ENCODE results near the gene RNF227. TPM values are rescaled to one million over a fixed set of nuclear protein-coding genes. Genes with fewer than 3 reads are reported as not detected.

The RNF227 gene
- total and polyA plus RNA-seq, 4 donors, result 0.17 to 1.4 (median 0.32) TPM

- TF ChIP-seq, protein P1, sequence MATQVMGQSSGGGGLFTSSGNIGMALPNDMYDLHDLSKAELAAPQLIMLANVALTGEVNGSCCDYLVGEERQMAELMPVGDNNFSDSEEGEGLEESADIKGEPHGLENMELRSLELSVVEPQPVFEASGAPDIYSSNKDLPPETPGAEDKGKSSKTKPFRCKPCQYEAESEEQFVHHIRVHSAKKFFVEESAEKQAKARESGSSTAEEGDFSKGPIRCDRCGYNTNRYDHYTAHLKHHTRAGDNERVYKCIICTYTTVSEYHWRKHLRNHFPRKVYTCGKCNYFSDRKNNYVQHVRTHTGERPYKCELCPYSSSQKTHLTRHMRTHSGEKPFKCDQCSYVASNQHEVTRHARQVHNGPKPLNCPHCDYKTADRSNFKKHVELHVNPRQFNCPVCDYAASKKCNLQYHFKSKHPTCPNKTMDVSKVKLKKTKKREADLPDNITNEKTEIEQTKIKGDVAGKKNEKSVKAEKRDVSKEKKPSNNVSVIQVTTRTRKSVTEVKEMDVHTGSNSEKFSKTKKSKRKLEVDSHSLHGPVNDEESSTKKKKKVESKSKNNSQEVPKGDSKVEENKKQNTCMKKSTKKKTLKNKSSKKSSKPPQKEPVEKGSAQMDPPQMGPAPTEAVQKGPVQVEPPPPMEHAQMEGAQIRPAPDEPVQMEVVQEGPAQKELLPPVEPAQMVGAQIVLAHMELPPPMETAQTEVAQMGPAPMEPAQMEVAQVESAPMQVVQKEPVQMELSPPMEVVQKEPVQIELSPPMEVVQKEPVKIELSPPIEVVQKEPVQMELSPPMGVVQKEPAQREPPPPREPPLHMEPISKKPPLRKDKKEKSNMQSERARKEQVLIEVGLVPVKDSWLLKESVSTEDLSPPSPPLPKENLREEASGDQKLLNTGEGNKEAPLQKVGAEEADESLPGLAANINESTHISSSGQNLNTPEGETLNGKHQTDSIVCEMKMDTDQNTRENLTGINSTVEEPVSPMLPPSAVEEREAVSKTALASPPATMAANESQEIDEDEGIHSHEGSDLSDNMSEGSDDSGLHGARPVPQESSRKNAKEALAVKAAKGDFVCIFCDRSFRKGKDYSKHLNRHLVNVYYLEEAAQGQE (IDR thresholded peaks at IDR 0.05), result no peak
Observed at GRCh38 chr17:7929158-7930023, 13.3 kb upstream of the RNF227 start, which contains the start of gene KCNAB3 (continued).

GRCh38 chr17:7927596-7927995 lies 11.5 kb upstream of the RNF227 start:
- 92% methylated on average over 3 of the region's 3 CpGs for WGBS
- H3K4me3 ChIP-seq (ENCODE audit: low read depth in 1 of 3, low read length in 3 of 3), result no peak overlapping the region
- no peaks in the 10 kb centered on the region for H3K36me3 ChIP-seq (ENCODE audit: control insufficient read depth in 4 of 4, insufficient read depth in 3 of 4, low read depth in 1 of 4, low read length in 3 of 4)
- H3K27ac ChIP-seq (ENCODE audit: low read depth in 1 of 2, low read length in 2 of 2), result no peak overlapping the region
- no peak overlapping the region for H3K9ac ChIP-seq (ENCODE audit: low read depth in 1 of 2, low read length in 2 of 2)
- no peak for DNase-seq (ENCODE audit: low spot score)
- peaks cover 2 to 22% (median 10%) of the 10 kb centered on the region in 4 donors for H3K4me1 ChIP-seq (ENCODE audit: control insufficient read depth in 4 of 4, insufficient read depth in 4 of 4, low read length in 3 of 4)
- TF ChIP-seq TAF1 (conservative IDR thresholded peaks at IDR 0.05), result no peak
- no peaks in the 10 kb centered on the region for H3K27me3 ChIP-seq (ENCODE audit: control insufficient read depth in 4 of 4, insufficient read depth in 4 of 4, low read length in 3 of 4)
- H3K9me3 ChIP-seq (ENCODE audit: control insufficient read depth in 4 of 4, low read length in 3 of 4), result no peaks in the 10 kb centered on the region

DNA sequence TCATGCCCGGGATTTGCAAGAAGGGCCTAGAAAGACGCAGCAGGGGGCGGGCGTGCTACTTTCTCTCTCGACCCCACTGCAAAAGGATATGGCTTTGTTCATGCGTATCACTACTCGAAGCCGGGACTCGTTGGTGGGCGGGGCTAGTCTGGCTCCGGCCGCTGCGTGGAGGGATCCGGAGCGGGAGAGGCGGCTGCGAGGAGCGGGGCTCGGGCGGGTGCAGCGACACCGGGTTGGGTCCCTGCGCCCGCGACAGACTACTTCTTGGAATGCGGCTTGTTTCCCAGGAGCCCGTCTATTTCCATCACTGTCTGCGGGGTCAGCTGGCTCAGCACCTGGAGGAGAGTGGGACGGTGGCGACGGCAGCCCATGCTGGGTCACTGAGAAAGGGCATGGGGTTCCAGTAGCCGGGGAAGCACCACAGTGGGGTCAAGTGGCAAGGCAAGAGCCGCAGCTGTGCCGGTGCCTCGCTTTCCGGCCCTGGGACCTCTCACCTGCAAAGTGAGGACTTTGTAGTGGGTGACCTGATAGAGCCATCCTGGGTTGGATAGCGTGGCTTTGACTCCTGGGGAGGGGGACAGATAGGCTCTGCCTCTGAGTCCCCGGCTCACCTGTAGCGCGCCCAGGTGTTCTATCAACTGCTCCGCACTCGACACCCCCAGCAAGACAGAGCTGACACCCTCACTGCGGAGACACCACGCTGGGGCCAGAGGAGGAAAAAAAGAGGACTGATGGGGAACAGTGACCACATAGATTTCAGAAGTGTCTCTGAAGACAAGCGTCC lies 6.9 kb upstream of the RNF227 start:
- peak overlapping the region; percentile 61 to 92 for H3K9ac ChIP-seq (ENCODE audit: low read depth in 1 of 2, low read length in 2 of 2)
- WGBS, result 25% methylated on average over 45 of the region's 45 CpGs
- peak; percentile 83 for DNase-seq (ENCODE audit: low spot score)
- no peaks in the 10 kb centered on the region for H3K9me3 ChIP-seq (ENCODE audit: control insufficient read depth in 4 of 4, low read length in 3 of 4)
- H3K27ac ChIP-seq (ENCODE audit: low read depth in 1 of 2, low read length in 2 of 2), result peak overlapping the region; percentile 6 to 42
- H3K4me3 ChIP-seq (ENCODE audit: low read depth in 1 of 3, low read length in 3 of 3), result peak overlapping the region; percentile 8 to 52 (median 19)
- H3K4me1 ChIP-seq (ENCODE audit: control insufficient read depth in 4 of 4, insufficient read depth in 4 of 4, low read length in 3 of 4), result peaks cover 0 to 10% (median 4%) of the 10 kb centered on the region in 4 donors
- no peaks in the 10 kb centered on the region for H3K27me3 ChIP-seq (ENCODE audit: control insufficient read depth in 4 of 4, insufficient read depth in 4 of 4, low read length in 3 of 4)
- H3K36me3 ChIP-seq (ENCODE audit: control insufficient read depth in 4 of 4, insufficient read depth in 3 of 4, low read depth in 1 of 4, low read length in 3 of 4), result no peaks in the 10 kb centered on the region
- no peak for TF ChIP-seq FOXA2 (IDR thresholded peaks at IDR 0.05)
- peak; percentile 34 for TF ChIP-seq NR2F2 (IDR thresholded peaks at IDR 0.05)
- TF ChIP-seq YY1 (IDR thresholded peaks at IDR 0.05), result no peak
- no peak for TF ChIP-seq HNF4G (IDR thresholded peaks at IDR 0.05)
- no peak for TF ChIP-seq JUND (IDR thresholded peaks at IDR 0.05)
- no peak for TF ChIP-seq GABPA (IDR thresholded peaks at IDR 0.05 in 1 of 2, conservative IDR thresholded peaks at IDR 0.05 in 1 of 2)
- TF ChIP-seq, protein P2, sequence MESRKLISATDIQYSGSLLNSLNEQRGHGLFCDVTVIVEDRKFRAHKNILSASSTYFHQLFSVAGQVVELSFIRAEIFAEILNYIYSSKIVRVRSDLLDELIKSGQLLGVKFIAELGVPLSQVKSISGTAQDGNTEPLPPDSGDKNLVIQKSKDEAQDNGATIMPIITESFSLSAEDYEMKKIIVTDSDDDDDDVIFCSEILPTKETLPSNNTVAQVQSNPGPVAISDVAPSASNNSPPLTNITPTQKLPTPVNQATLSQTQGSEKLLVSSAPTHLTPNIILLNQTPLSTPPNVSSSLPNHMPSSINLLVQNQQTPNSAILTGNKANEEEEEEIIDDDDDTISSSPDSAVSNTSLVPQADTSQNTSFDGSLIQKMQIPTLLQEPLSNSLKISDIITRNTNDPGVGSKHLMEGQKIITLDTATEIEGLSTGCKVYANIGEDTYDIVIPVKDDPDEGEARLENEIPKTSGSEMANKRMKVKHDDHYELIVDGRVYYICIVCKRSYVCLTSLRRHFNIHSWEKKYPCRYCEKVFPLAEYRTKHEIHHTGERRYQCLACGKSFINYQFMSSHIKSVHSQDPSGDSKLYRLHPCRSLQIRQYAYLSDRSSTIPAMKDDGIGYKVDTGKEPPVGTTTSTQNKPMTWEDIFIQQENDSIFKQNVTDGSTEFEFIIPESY (IDR thresholded peaks at IDR 0.05), result no peak
- TF ChIP-seq EGR1 (IDR thresholded peaks at IDR 0.05; ENCODE audit: low read depth in 2 of 2), result no peak
- no peak for TF ChIP-seq TAF1 (conservative IDR thresholded peaks at IDR 0.05)
- TF ChIP-seq RXRA (IDR thresholded peaks at IDR 0.05), result no peak
- TF ChIP-seq MAX (IDR thresholded peaks at IDR 0.05), result no peak
- TF ChIP-seq SP1 (IDR thresholded peaks at IDR 0.05), result peak; percentile 41
- no peak for TF ChIP-seq FOXA1 (IDR thresholded peaks at IDR 0.05)
- TF ChIP-seq, protein P3, sequence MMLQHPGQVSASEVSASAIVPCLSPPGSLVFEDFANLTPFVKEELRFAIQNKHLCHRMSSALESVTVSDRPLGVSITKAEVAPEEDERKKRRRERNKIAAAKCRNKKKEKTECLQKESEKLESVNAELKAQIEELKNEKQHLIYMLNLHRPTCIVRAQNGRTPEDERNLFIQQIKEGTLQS (IDR thresholded peaks at IDR 0.05), result no peak
- no peak for TF ChIP-seq CTCF (IDR thresholded peaks at IDR 0.05; ENCODE audit: low read depth, low read length, missing input control)
- TF ChIP-seq HNF4A (conservative IDR thresholded peaks at IDR 0.05), result no peak
- peak in 1 of 2 donors; percentile 41 for TF ChIP-seq RAD21 (IDR thresholded peaks at IDR 0.05)

All from liver (tissue), 9 donors.